ENCODE results near the gene CHRDL1. TPM values are rescaled to one million over a fixed set of nuclear protein-coding genes. Genes with fewer than 3 reads are reported as not detected.
"Not testable (repeated sequence)": the region's sequence is repeated elsewhere in the genome, so short reads cannot be mapped to it uniquely, and the experiment has no call there.

The CHRDL1 gene, protein sequence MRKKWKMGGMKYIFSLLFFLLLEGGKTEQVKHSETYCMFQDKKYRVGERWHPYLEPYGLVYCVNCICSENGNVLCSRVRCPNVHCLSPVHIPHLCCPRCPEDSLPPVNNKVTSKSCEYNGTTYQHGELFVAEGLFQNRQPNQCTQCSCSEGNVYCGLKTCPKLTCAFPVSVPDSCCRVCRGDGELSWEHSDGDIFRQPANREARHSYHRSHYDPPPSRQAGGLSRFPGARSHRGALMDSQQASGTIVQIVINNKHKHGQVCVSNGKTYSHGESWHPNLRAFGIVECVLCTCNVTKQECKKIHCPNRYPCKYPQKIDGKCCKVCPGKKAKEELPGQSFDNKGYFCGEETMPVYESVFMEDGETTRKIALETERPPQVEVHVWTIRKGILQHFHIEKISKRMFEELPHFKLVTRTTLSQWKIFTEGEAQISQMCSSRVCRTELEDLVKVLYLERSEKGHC
- total RNA-seq (10.6 TPM), polyA plus RNA-seq (ENCODE audit: insufficient read depth in 1 of 8, insufficient read length in 8 of 8, low replicate concordance in 1 of 8) (1 to 10 TPM; 3.1 to 9.0 (median 4.7) TPM)
- long read RNA-seq, donor 1, result 0 reads
- long read RNA-seq, donor 2, result 0 reads
- long read RNA-seq, donor 3, result 0 reads
- long read RNA-seq, donor 4, result 0 reads
- long read RNA-seq, donor 5, partial matches to known transcripts, result 0 of 1 reads
- long read RNA-seq, donor 5, other reads (novel, unspliced or antisense), result 0 of 1 reads
- long read RNA-seq, donor 6, result 0 reads
- long read RNA-seq, donor 7, result 0 reads
- long read RNA-seq, donor 8, result 0 reads
- long read RNA-seq, donor 9, result 0 reads
- long read RNA-seq, donor 10, result 0 reads
- long read RNA-seq, donor 11, partial matches to known transcripts, result 16 of 16 reads
- long read RNA-seq, donor 11, other reads (novel, unspliced or antisense), result 0 of 16 reads

DNA sequence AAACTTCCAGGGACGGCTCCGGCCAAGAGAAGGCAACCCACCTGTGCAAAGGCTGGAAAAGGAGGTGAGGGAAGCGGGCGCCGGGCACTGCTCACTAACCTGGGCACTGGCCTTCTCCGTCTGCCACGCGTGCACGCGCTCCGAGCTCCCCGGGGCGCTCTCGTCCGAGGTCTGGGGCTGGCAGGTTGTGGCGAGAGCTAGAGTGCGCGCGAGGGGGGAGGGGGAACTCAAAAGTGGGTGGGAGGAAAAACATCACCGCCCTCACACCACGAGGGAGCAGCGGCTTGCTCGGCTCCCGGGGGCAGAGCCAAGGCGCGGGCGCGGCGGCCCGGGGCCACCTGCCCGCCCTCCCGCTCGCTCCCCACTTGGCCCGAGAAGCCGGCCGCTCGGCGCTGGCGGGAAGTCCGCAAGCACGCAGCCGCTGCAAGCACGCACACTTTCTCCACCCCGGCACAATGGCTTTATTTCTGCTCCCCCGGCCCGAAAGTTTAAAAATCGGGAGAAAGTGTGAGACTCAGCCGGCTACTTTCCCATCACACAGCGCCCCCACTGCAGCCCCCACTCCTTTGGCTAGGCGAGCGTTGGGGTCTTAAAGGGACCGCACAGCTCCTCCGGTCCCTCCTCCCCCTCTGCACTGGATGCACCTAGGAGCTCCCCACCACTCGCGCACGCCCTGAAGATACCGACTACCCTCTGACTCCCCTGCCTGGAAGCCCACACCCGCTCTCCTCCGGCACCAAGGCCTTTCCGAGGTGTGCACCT, at the start of gene CHRDL1:
Gene CHRDL1, minus strand, starts transcription at position 173 of the 762 bp plus-strand sequence. CDS start 3,636 bp downstream, outside the sequence.
- Histone ChIP-seq H3K4me3 (ENCODE audit: low read length) (peak within 1 kb of the TSS; percentile 36), H3K27me3 (ENCODE audit: control insufficient read depth, insufficient read depth, low read length) (peaks cover 26% of the 10 kb centered on the region), H3K4me1 (ENCODE audit: control insufficient read depth, insufficient read depth, low read length) (peaks cover 3% of the 10 kb centered on the region), H3K27ac (ENCODE audit: low read length) (no peak within 1 kb of the TSS), H3K36me3 (ENCODE audit: control insufficient read depth, insufficient read depth, low read length) (no peaks in the 10 kb centered on the region), H3K9me3 (replicated peaks; ENCODE audit: control insufficient read depth, low read depth, low read length) (no peaks in the 10 kb centered on the region)
- peak; percentile 47 for DNase-seq
- 16% methylated on average over 32 of the region's 60 CpGs for WGBS (ENCODE audit: insufficient coverage)

DNA sequence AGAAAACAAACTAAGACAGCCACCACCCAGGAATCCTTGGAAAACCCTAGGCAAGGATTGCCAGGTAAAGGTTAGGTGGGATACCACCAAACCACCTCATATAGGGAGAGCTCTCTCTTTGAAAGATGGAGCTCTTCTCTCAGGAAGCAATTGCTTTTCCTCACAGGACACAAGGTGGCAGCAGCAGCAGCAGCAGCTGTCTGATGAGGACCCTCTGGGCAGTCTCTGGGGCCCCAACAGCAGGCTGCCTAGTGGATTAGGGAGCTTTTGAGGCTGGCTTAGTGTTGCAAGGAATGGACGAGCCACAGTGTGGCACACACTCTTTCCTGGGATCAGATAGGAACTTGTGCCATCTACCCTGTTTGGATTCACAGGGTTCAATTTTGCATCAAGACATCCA, 41.4 kb upstream of the CHRDL1 start:
- no CpG with 5 or more reads among the region's 1 CpG for WGBS (ENCODE audit: insufficient coverage)
- H3K27me3 ChIP-seq (ENCODE audit: control insufficient read depth, insufficient read depth, low read length), result peaks cover 2% of the 10 kb centered on the region
- H3K4me1 ChIP-seq (ENCODE audit: control insufficient read depth, insufficient read depth, low read length), result no peaks in the 10 kb centered on the region
- no peaks in the 10 kb centered on the region for H3K36me3 ChIP-seq (ENCODE audit: control insufficient read depth, insufficient read depth, low read length)
- no peak overlapping the region for H3K4me3 ChIP-seq (ENCODE audit: low read length)
- DNase-seq, result no peak
- H3K27ac ChIP-seq (ENCODE audit: low read length), result no peak overlapping the region
- no peaks in the 10 kb centered on the region for H3K9me3 ChIP-seq (replicated peaks; ENCODE audit: control insufficient read depth, low read depth, low read length)

DNA sequence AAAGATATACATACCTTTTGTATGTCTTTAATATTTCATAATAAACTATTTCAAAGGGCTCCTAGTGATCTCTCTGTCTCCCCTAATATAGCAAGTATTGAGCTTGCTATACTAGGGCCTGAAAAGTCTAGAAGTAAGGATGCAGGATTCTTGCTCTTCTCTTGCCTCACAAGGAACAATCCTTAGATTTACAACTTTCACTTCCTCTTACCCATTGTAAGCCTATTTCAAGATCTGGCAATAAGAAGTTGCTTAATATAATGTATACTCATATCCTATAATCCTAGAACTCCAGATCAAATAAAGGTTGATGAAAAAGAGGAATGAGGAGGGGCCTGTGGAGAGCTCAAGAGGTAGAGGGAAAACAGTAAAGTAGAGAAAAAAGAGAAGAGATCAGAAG, 40.8 kb upstream of the CHRDL1 start:
- no peaks in the 10 kb centered on the region for H3K9me3 ChIP-seq (replicated peaks; ENCODE audit: control insufficient read depth, low read depth, low read length)
- no peak for DNase-seq
- H3K36me3 ChIP-seq (ENCODE audit: control insufficient read depth, insufficient read depth, low read length), result no peaks in the 10 kb centered on the region
- no peak overlapping the region for H3K4me3 ChIP-seq (ENCODE audit: low read length)
- H3K27ac ChIP-seq (ENCODE audit: low read length), result no peak overlapping the region
- H3K4me1 ChIP-seq (ENCODE audit: control insufficient read depth, insufficient read depth, low read length), result no peaks in the 10 kb centered on the region
- H3K27me3 ChIP-seq (ENCODE audit: control insufficient read depth, insufficient read depth, low read length), result peaks cover 2% of the 10 kb centered on the region

DNA sequence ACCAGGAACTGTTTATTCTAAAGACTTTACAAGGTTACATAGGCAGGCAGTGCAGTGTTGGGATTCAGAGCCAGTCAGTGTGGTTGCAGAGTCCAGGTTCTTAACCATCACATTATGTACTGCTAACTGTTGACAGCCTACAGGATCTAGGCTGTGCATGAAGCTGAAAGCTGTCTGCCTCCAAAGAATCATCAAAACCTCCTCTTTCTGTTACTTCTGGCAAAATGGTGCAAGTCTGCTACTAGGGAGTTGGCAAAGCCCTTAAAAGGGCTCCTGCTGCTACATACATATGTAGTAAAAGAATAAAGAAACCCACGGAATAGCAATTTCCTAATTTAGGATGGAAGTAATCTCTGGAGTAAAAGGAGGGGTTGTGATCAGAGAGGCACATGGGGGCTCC, 40.4 kb upstream of the CHRDL1 start:
- H3K27me3 ChIP-seq (ENCODE audit: control insufficient read depth, insufficient read depth, low read length), result peaks cover 2% of the 10 kb centered on the region
- H3K4me3 ChIP-seq (ENCODE audit: low read length), result no peak overlapping the region
- H3K36me3 ChIP-seq (ENCODE audit: control insufficient read depth, insufficient read depth, low read length), result no peaks in the 10 kb centered on the region
- H3K4me1 ChIP-seq (ENCODE audit: control insufficient read depth, insufficient read depth, low read length), result no peaks in the 10 kb centered on the region
- no peak overlapping the region for H3K27ac ChIP-seq (ENCODE audit: low read length)
- H3K9me3 ChIP-seq (replicated peaks; ENCODE audit: control insufficient read depth, low read depth, low read length), result no peaks in the 10 kb centered on the region
- no peak for DNase-seq
- WGBS (ENCODE audit: insufficient coverage), result no CpG with 5 or more reads among the region's 1 CpG

DNA sequence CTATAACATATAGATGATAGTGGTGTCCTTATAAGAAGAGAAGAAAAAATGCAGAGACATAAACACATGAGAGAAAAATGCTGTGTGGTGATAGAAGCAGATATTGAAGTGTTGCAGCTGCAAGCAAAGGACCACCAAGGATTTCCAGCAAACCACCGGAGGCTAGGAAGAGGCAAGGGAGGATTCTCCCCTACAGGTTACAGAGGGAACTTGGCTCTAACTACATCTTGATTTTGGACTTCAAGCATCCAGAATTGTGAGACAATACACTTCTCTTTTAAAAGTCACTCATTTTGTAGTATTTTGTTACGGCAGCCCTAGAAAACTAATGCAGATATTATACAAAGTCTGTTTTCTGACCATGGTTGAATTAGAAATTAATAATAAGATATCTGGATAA, 30.4 kb upstream of the CHRDL1 start:
- H3K27ac ChIP-seq (ENCODE audit: low read length), result no peak overlapping the region
- H3K27me3 ChIP-seq (ENCODE audit: control insufficient read depth, insufficient read depth, low read length), result peaks cover 3% of the 10 kb centered on the region
- no peaks in the 10 kb centered on the region for H3K9me3 ChIP-seq (replicated peaks; ENCODE audit: control insufficient read depth, low read depth, low read length)
- no peak for DNase-seq
- no peaks in the 10 kb centered on the region for H3K36me3 ChIP-seq (ENCODE audit: control insufficient read depth, insufficient read depth, low read length)
- 100% methylated on average over 1 of the region's 2 CpGs for WGBS (ENCODE audit: insufficient coverage)
- H3K4me3 ChIP-seq (ENCODE audit: low read length), result no peak overlapping the region
- H3K4me1 ChIP-seq (ENCODE audit: control insufficient read depth, insufficient read depth, low read length), result no peaks in the 10 kb centered on the region

DNA sequence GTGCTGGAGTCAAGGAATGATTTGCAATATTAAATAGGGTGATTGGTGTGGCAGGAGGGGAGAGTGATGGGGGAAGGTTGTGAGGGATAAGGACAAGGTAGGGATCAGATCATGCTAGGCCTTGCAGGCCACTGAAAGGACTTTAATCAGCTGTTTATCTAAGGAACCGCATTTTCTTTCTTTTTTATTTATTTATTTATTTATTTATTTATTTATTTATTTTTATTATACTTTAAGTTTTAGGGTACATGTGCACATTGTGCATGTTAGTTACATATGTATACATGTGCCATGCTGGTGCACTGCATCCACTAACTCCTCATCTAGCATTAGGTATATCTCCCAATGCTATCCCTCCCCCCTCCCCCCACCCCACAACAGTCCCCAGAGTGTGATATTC, 20.9 kb upstream of the CHRDL1 start:
- H3K4me1 ChIP-seq (ENCODE audit: control insufficient read depth, insufficient read depth, low read length); H3K36me3 ChIP-seq (ENCODE audit: control insufficient read depth, insufficient read depth, low read length); H3K9me3 ChIP-seq (replicated peaks; ENCODE audit: control insufficient read depth, low read depth, low read length); H3K27ac ChIP-seq (ENCODE audit: low read length); DNase-seq; H3K4me3 ChIP-seq (ENCODE audit: low read length): not testable (repeated sequence)
- peaks cover 11% of the 10 kb centered on the region for H3K27me3 ChIP-seq (ENCODE audit: control insufficient read depth, insufficient read depth, low read length)
- WGBS (ENCODE audit: insufficient coverage), result no CpG with 5 or more reads among the region's 1 CpG

DNA sequence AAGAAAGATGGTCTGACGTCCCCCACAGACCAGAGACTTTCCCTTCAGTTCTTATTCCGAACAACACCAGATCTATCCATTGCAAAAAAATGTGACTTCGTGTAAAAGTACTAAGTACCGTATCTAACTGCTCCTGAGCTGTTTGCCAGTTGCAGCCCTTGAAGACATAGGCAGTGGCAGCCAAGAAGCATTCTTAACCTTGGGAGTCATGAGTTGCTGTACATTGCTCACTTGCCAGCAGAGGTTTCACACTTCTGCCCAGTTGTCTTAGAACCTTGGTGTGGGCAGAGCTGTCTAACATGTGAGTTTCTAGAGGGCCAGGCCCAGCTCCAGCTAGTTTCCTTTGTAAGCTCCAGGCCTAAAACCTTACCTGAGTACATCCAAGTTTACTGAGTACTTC, 10.5 kb upstream of the CHRDL1 start:
- H3K4me3 ChIP-seq (ENCODE audit: low read length), result no peak overlapping the region
- no peaks in the 10 kb centered on the region for H3K9me3 ChIP-seq (replicated peaks; ENCODE audit: control insufficient read depth, low read depth, low read length)
- 59% methylated on average over 3 of the region's 4 CpGs for WGBS (ENCODE audit: insufficient coverage)
- H3K27me3 ChIP-seq (ENCODE audit: control insufficient read depth, insufficient read depth, low read length), result peaks cover 14% of the 10 kb centered on the region
- DNase-seq, result peak; percentile 17
- no peak overlapping the region for H3K27ac ChIP-seq (ENCODE audit: low read length)
- H3K36me3 ChIP-seq (ENCODE audit: control insufficient read depth, insufficient read depth, low read length), result no peaks in the 10 kb centered on the region
- H3K4me1 ChIP-seq (ENCODE audit: control insufficient read depth, insufficient read depth, low read length), result no peaks in the 10 kb centered on the region

DNA sequence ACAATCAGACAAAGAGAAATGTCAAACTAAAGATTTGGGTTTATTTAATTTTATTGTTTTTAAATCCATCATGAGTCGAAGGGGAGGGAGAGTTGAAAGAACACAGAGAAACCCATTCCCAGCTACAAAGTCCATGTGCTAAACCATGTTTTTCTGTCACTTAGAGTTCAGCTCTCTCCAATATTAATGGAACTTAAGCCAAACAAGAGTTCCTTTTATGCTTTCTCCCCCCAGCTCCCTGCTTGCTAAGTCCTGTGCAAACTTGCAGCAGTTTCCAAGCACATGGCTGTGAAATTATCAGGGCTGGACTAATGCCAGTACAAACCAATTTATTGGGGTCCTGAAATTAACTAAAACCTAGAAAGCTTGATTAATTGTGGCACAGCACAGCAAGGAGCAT, 9.7 kb upstream of the CHRDL1 start:
- Histone ChIP-seq H3K27ac (ENCODE audit: low read length) (no peak overlapping the region), H3K27me3 (ENCODE audit: control insufficient read depth, insufficient read depth, low read length) (peaks cover 14% of the 10 kb centered on the region), H3K9me3 (replicated peaks; ENCODE audit: control insufficient read depth, low read depth, low read length) (no peaks in the 10 kb centered on the region), H3K36me3 (ENCODE audit: control insufficient read depth, insufficient read depth, low read length) (no peaks in the 10 kb centered on the region), H3K4me1 (ENCODE audit: control insufficient read depth, insufficient read depth, low read length) (no peaks in the 10 kb centered on the region), H3K4me3 (ENCODE audit: low read length) (no peak overlapping the region)
- DNase-seq, result peak; percentile 32
- no CpG with 5 or more reads among the region's 1 CpG for WGBS (ENCODE audit: insufficient coverage)

DNA sequence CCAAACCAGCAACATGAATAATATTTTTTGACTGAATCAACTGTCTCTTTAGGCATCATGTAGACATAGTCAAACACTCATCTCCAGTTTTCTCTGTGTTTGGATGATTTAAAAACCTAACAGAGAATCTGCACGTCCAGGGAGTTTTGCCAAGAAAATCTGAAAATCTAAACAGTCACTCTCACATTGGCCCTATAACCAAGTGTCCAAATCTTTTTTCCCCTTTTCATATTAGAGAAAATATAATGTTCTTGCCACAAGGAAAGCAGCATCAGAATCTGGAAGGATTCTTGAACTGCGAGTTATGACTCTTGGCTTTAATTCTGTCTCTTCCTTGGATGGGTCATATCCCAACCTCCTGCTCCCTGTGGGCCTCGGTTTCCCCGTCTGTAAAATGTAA, 8.8 kb upstream of the CHRDL1 start:
- Histone ChIP-seq H3K27me3 (ENCODE audit: control insufficient read depth, insufficient read depth, low read length) (peaks cover 13% of the 10 kb centered on the region), H3K36me3 (ENCODE audit: control insufficient read depth, insufficient read depth, low read length) (no peaks in the 10 kb centered on the region), H3K27ac (ENCODE audit: low read length) (no peak overlapping the region), H3K9me3 (replicated peaks; ENCODE audit: control insufficient read depth, low read depth, low read length) (no peaks in the 10 kb centered on the region), H3K4me3 (ENCODE audit: low read length) (no peak overlapping the region), H3K4me1 (ENCODE audit: control insufficient read depth, insufficient read depth, low read length) (no peaks in the 10 kb centered on the region)
- 50% methylated on average over 3 of the region's 4 CpGs for WGBS (ENCODE audit: insufficient coverage)
- DNase-seq, result peak; percentile 71

DNA sequence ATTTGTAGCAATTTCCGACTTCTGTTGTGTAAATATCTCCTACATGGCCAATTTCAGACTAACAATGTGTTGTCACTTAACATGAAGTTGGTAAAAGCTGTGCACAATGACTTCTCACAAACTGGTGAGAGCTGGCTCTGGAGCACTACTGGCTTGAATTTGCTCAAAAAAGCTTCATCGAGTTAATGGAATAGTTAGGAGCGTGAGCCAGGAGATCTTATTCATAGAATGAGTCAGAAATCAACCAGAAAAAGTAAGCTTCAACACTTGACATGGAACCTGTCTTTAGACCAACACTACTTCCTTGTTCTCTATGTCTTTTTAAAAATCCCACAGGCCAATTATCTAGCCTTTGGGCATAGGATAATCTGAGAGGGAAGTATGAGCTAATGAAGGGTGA, 7.9 kb upstream of the CHRDL1 start:
- no CpG with 5 or more reads among the region's 3 CpGs for WGBS (ENCODE audit: insufficient coverage)
- no peaks in the 10 kb centered on the region for H3K36me3 ChIP-seq (ENCODE audit: control insufficient read depth, insufficient read depth, low read length)

More for the DNA sequence above, 7.9 kb upstream of the CHRDL1 start:
- H3K27me3 ChIP-seq (ENCODE audit: control insufficient read depth, insufficient read depth, low read length), result peaks cover 9% of the 10 kb centered on the region
- no peak overlapping the region for H3K27ac ChIP-seq (ENCODE audit: low read length)
- H3K4me1 ChIP-seq (ENCODE audit: control insufficient read depth, insufficient read depth, low read length), result no peaks in the 10 kb centered on the region
- H3K9me3 ChIP-seq (replicated peaks; ENCODE audit: control insufficient read depth, low read depth, low read length), result no peaks in the 10 kb centered on the region
- no peak overlapping the region for H3K4me3 ChIP-seq (ENCODE audit: low read length)
- DNase-seq, result no peak

All from muscle of leg (tissue), 16 donors.